WTC11 (cell line): ENCODE measurements around the gene SRGAP1.

Experiments
- CTCF ChIP-seq: fragments of 200-600 bp; IDR thresholded peaks from 2 replicates; pipeline ENCODE4 v1.8.0; 2022; ENCODE audit warnings: antibody characterized with exemption
- E2F4 ChIP-seq: sonication (generic); formaldehyde crosslinking; IDR thresholded peaks from 2 replicates; pipeline ENCODE4 v1.8.1; 2022; ENCODE audit warnings: low read depth, mild to moderate bottlenecking, moderate library complexity, missing genetic modification reagents, borderline replicate concordance
- GTF2I ChIP-seq: fragments of 250-450 bp; sonication (Bioruptor Pico); conservative IDR thresholded peaks from 2 replicates; pipeline ENCODE4 v1.4.0; 2021; ENCODE audit warnings: mild to moderate bottlenecking
- NFE2L1 ChIP-seq: sonication (generic); formaldehyde crosslinking; IDR thresholded peaks from 2 replicates; pipeline ENCODE4 v1.8.1; 2023; ENCODE audit warnings: missing genetic modification reagents
- NR2C2 ChIP-seq: sonication (generic); formaldehyde crosslinking; IDR thresholded peaks from 2 replicates; pipeline ENCODE4 v1.8.0; 2022; ENCODE audit warnings: mild to moderate bottlenecking, missing genetic modification reagents
- ZBTB21 ChIP-seq: sonication (generic); formaldehyde crosslinking; IDR thresholded peaks from 2 replicates; pipeline ENCODE4 v1.8.1; 2023; ENCODE audit warnings: mild to moderate bottlenecking, missing genetic modification reagents, borderline replicate concordance
- ZNF121 ChIP-seq: sonication (generic); formaldehyde crosslinking; IDR thresholded peaks from 2 replicates; pipeline ENCODE4 v1.8.0; 2023; ENCODE audit warnings: missing genetic modification reagents
- TF ChIP-seq, protein P1 (sequence below): sonication (generic); formaldehyde crosslinking; IDR thresholded peaks from 2 replicates; pipeline ENCODE4 v1.8.1; 2023; ENCODE audit warnings: mild to moderate bottlenecking, moderate library complexity, missing genetic modification reagents
- TF ChIP-seq, protein P2 (sequence below): sonication (generic); formaldehyde crosslinking; IDR thresholded peaks from 2 replicates; pipeline ENCODE4 v1.8.0; 2022; ENCODE audit warnings: mild to moderate bottlenecking, missing genetic modification reagents

- TF ChIP-seq, protein P1, sequence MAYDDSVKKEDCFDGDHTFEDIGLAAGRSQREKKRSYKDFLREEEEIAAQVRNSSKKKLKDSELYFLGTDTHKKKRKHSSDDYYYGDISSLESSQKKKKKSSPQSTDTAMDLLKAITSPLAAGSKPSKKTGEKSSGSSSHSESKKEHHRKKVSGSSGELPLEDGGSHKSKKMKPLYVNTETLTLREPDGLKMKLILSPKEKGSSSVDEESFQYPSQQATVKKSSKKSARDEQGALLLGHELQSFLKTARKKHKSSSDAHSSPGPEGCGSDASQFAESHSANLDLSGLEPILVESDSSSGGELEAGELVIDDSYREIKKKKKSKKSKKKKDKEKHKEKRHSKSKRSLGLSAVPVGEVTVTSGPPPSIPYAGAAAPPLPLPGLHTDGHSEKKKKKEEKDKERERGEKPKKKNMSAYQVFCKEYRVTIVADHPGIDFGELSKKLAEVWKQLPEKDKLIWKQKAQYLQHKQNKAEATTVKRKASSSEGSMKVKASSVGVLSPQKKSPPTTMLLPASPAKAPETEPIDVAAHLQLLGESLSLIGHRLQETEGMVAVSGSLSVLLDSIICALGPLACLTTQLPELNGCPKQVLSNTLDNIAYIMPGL (CRISPR knock-in tag): no peak
- TF ChIP-seq CTCF (no peak), NFE2L1 (no peak), E2F4 (CRISPR knock-in tag) (no peak), NR2C2 (CRISPR knock-in tag) (no peak), ZNF121 (CRISPR knock-in tag) (no peak), ZBTB21 (CRISPR knock-in tag) (no peak), GTF2I (CRISPR knock-in tag) (no peak)
- TF ChIP-seq, protein P2, sequence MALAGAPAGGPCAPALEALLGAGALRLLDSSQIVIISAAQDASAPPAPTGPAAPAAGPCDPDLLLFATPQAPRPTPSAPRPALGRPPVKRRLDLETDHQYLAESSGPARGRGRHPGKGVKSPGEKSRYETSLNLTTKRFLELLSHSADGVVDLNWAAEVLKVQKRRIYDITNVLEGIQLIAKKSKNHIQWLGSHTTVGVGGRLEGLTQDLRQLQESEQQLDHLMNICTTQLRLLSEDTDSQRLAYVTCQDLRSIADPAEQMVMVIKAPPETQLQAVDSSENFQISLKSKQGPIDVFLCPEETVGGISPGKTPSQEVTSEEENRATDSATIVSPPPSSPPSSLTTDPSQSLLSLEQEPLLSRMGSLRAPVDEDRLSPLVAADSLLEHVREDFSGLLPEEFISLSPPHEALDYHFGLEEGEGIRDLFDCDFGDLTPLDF: no peak
Observed at GRCh38 chr12:63906876-63907275, 62.4 kb downstream of the SRGAP1 start.
